ENCODE measurements around the gene IRF6.

Gene IRF6

GRCh38 chr1:209786146-209786545 is 19.8 kb downstream of the IRF6 start:
- DNase-seq, result no peak

- DNase-seq, result no peak
Observed at GRCh38 chr1:209785592-209785991, 20.4 kb downstream of the IRF6 start.

GRCh38 chr1:209784265-209785169 is 21.4 kb downstream of the IRF6 start, which contains the start of gene C1orf74:
Gene C1orf74, minus strand, starts transcription at chr1:209784559. Its CDS starts 925 bp downstream, at chr1:209783634.
- DNase-seq, result peak; percentile 97

GRCh38 chr1:209783386-209783785 is 22.6 kb downstream of the IRF6 start:
- no peak for DNase-seq

GRCh38 chr1:209780268-209780667 is 25.7 kb downstream of the IRF6 start:
- DNase-seq, result no peak

GRCh38 chr1:209778102-209778501 is 27.8 kb downstream of the IRF6 start:
- no peak for DNase-seq

GRCh38 chr1:209777587-209777986 is 28.4 kb downstream of the IRF6 start:
- no peak for DNase-seq

- no peak for DNase-seq
Observed at GRCh38 chr1:209775678-209776077, 30.3 kb downstream of the IRF6 start.

- DNase-seq, result no peak
Observed at GRCh38 chr1:209774592-209774991, 31.4 kb downstream of the IRF6 start.

GRCh38 chr1:209772126-209772525 is 33.8 kb downstream of the IRF6 start:
- DNase-seq, result no peak

- no peak for DNase-seq
Observed at GRCh38 chr1:209770636-209771415, 35.1 kb downstream of the IRF6 start.

GRCh38 chr1:209769971-209770370 is 36.0 kb downstream of the IRF6 start:
- DNase-seq, result no peak

- DNase-seq, result no peak
Observed at GRCh38 chr1:209769171-209769904, 36.6 kb downstream of the IRF6 start.

GRCh38 chr1:209768354-209768774 is 37.6 kb downstream of the IRF6 start:
- DNase-seq, result no peak

- no peak for DNase-seq
Observed at GRCh38 chr1:209767706-209768105, 38.2 kb downstream of the IRF6 start.

- DNase-seq, result no peak
Observed at GRCh38 chr1:209767096-209767495, 38.8 kb downstream of the IRF6 start.

GRCh38 chr1:209766051-209766450 is 39.9 kb downstream of the IRF6 start:
- no peak for DNase-seq

- DNase-seq, result no peak
Observed at GRCh38 chr1:209761011-209761635, 44.8 kb downstream of the IRF6 start.

GRCh38 chr1:209759829-209760359 is 46.0 kb downstream of the IRF6 start:
- no peak for DNase-seq

- no peak for DNase-seq
Observed at GRCh38 chr1:209758400-209758799, 47.5 kb downstream of the IRF6 start.

GRCh38 chr1:209756615-209757445 is 49.1 kb downstream of the IRF6 start:
- no peak for DNase-seq
